ENCODE data around the gene IRX4.

- TF ChIP-seq, protein P1, sequence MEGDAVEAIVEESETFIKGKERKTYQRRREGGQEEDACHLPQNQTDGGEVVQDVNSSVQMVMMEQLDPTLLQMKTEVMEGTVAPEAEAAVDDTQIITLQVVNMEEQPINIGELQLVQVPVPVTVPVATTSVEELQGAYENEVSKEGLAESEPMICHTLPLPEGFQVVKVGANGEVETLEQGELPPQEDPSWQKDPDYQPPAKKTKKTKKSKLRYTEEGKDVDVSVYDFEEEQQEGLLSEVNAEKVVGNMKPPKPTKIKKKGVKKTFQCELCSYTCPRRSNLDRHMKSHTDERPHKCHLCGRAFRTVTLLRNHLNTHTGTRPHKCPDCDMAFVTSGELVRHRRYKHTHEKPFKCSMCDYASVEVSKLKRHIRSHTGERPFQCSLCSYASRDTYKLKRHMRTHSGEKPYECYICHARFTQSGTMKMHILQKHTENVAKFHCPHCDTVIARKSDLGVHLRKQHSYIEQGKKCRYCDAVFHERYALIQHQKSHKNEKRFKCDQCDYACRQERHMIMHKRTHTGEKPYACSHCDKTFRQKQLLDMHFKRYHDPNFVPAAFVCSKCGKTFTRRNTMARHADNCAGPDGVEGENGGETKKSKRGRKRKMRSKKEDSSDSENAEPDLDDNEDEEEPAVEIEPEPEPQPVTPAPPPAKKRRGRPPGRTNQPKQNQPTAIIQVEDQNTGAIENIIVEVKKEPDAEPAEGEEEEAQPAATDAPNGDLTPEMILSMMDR (conservative IDR thresholded peaks at IDR 0.05; ENCODE audit: low read depth, low read length): no peak
- no peak for TF ChIP-seq FOS (IDR thresholded peaks at IDR 0.05; ENCODE audit: low read depth, low read length)
- no peak for TF ChIP-seq CHD1 (IDR thresholded peaks at IDR 0.05; ENCODE audit: low read depth, low read length)
These were observed 48.3 kb upstream of the IRX4 start for GRCh38 chr5:1930880-1931603.
